Kidney (tissue), 14 donors: ENCODE results near the gene P2RX2. TPM values are rescaled to one million over a fixed set of nuclear protein-coding genes. Genes with fewer than 3 reads are reported as not detected.
A peak's percentile ranks its signal among the peaks of the same experiment; 100 is the strongest.

Experiments
- DNase-seq, 5 donors: peaks; one replicate each; pipeline ENCODE4 v3.0.0-alpha.2; 2013 to 2020
- FAIRE-seq: peaks from 2 replicates; lab custom pipeline; 2012; peaks lifted over from hg19 to GRCh38; lab: Jason Lieb, UNC
- H3K27ac ChIP-seq, 2 donors: one replicate each; pipeline ENCODE4 v1.7.0; 2013; ENCODE audit warnings: low read depth in 2 of 2, low read length in 2 of 2, inconsistent platforms in 1 of 2
- H3K27me3 ChIP-seq: one replicate; pipeline ENCODE4 v1.7.1; 2013; ENCODE audit warnings: low read length, inconsistent platforms; ENCODE audit not compliant: control insufficient read depth, insufficient read depth
- H3K36me3 ChIP-seq, 3 donors: one replicate each; pipeline versions ENCODE4 v1.7.0 to v1.7.1; 2013; ENCODE audit warnings: low read length in 3 of 3, control low read depth in 1 of 3, inconsistent platforms in 1 of 3; ENCODE audit not compliant: insufficient read depth in 3 of 3, control insufficient read depth in 2 of 3
- H3K4me1 ChIP-seq, 3 donors: one replicate each; pipeline versions ENCODE4 v1.7.0 to v1.7.1; 2013; ENCODE audit warnings: low read length in 3 of 3, inconsistent platforms in 1 of 3, low read depth in 1 of 3; ENCODE audit not compliant: control insufficient read depth in 2 of 3, insufficient read depth in 2 of 3
- H3K4me3 ChIP-seq, 3 donors: one replicate each; pipeline versions ENCODE4 v1.7.0 to v1.8.1; 2013; ENCODE audit warnings: low read length in 3 of 3, control low read depth in 1 of 3, inconsistent platforms in 1 of 3
- H3K9ac ChIP-seq, 3 donors: one replicate each; pipeline versions ENCODE4 v1.7.0 to v1.7.1; 2013; ENCODE audit warnings: low read length in 3 of 3, control low read depth in 1 of 3, inconsistent platforms in 1 of 3
- H3K9me3 ChIP-seq, 3 donors: one replicate each; pipeline versions ENCODE4 v1.7.0 to v1.7.1; 2013; ENCODE audit warnings: low read length in 3 of 3, control low read depth in 1 of 3, inconsistent platforms in 1 of 3; ENCODE audit not compliant: control insufficient read depth in 2 of 3, insufficient read depth in 1 of 3
- intact Hi-C: fragments of 100-400 bp; cut with DNase I; formaldehyde crosslinking; loops from one replicate; pipeline ENCODE4 v1.11.1; 2022
- polyA plus RNA-seq: library from polyadenylated mRNA; stranded (reverse); fragments of 350-450 nt; fragmentation: Illumina TruSeq; extraction: RNeasy Lipid Tissue Mini Kit (QIAGEN cat#74804); gene quantifications from one replicate; pipeline ENCODE4 v1.2.3, GENCODE V29; 2014; ENCODE audit warnings: low read depth, low replicate concordance; ENCODE audit not compliant: insufficient read depth
- total RNA-seq: library from RNA; stranded (reverse); fragmentation: NEBNext Ultra II Directional; extraction: Animal tissue kit (Norgen Biotek cat#: 25700); gene quantifications from one replicate; pipeline ENCODE4 v1.2.1, GENCODE V29; 2021
- TF ChIP-seq, protein P1 (sequence below): IDR thresholded peaks from 3 replicates; pipeline ENCODE4 v1.5.1; 2012; ENCODE audit warnings: mild to moderate bottlenecking, moderate library complexity, borderline replicate concordance; ENCODE audit not compliant: insufficient read depth; ENCODE audit errors: extremely low read depth
- donor health status: control.
- donor health status: control.
- donor health status: control.
- donor health status: control.
- donor health status: control.
- donor health status: DM: yes; HTN: yes; CAD: no.
- donor health status: Normal renal cell carcinoma (clear cell type).

Gene P2RX2
- total and polyA plus RNA-seq, 2 donors from 2014 or later: 0.19 to 0.37 TPM

DNA sequence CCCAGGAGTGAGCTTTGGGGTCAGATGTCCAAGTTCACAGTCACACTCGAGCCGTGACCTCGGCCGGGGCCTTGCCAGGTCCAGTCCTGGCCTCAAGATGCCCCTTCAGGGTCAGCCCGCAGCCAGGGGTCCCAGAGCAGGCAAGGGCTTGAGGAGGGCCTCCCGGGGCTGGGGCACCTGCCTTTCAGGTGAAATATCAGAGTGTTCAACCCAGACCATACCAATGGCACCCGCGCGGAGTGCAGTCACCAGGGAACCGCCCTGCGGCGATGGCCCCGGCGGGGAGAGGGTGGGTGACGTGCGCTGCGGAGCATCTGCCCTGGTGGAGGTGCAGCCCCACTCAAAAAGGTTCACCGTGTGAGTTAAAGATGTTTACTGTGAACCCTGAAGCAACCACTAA lies 25.1 kb upstream of the P2RX2 start:
- intact Hi-C loops: no loop called here
- H3K27me3 ChIP-seq: peaks cover 4% of the 10 kb centered on the region
- no peak overlapping the region for H3K27ac ChIP-seq
- H3K9ac ChIP-seq: peak overlapping the region in 1 of 3 donors; percentile 12
- no peak for FAIRE-seq
- no peaks in the 10 kb centered on the region for H3K36me3 ChIP-seq
- peak in 2 of 5 donors; percentile 72 to 75 for DNase-seq
- H3K9me3 ChIP-seq: no peaks in the 10 kb centered on the region
- peak overlapping the region in 2 of 3 donors; percentile 18 to 32 for H3K4me3 ChIP-seq
- H3K4me1 ChIP-seq: peaks cover 0 to 12% (median 4%) of the 10 kb centered on the region in 3 donors
- TF ChIP-seq, protein P1, sequence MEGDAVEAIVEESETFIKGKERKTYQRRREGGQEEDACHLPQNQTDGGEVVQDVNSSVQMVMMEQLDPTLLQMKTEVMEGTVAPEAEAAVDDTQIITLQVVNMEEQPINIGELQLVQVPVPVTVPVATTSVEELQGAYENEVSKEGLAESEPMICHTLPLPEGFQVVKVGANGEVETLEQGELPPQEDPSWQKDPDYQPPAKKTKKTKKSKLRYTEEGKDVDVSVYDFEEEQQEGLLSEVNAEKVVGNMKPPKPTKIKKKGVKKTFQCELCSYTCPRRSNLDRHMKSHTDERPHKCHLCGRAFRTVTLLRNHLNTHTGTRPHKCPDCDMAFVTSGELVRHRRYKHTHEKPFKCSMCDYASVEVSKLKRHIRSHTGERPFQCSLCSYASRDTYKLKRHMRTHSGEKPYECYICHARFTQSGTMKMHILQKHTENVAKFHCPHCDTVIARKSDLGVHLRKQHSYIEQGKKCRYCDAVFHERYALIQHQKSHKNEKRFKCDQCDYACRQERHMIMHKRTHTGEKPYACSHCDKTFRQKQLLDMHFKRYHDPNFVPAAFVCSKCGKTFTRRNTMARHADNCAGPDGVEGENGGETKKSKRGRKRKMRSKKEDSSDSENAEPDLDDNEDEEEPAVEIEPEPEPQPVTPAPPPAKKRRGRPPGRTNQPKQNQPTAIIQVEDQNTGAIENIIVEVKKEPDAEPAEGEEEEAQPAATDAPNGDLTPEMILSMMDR: no peak

DNA sequence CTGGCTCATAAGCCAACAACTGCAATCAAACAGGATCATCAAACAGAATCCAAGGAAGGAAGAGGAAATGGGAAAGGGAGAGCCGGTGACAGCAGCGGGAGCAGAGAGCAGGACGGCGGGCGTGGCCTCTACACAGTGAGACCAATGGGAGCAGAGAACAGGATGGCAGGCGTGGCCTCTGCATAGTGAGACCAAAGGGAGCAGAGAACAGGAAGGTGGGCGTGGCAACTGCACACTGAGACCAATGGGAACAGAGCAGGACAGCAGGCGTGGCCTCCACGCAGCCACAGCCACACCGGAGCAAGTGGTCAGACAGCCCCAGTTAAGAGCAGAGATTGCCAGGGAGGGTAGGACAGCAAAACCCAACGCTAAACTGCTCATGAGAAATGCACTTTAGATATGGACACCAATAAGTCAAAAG lies 24.6 kb upstream of the P2RX2 start:
- peak; percentile 95 to 99 (median 98) for DNase-seq
- Histone ChIP-seq H3K4me3 (peak overlapping the region in 2 of 3 donors; percentile 18 to 32), H3K9me3 (no peaks in the 10 kb centered on the region), H3K4me1 (peaks cover 0 to 12% (median 4%) of the 10 kb centered on the region in 3 donors), H3K27me3 (peaks cover 4% of the 10 kb centered on the region), H3K36me3 (no peaks in the 10 kb centered on the region), H3K27ac (no peak overlapping the region), H3K9ac (peak overlapping the region in 1 of 3 donors; percentile 12)
- FAIRE-seq: peak; percentile 99
- intact Hi-C loops: no loop called here
- TF ChIP-seq, protein P1: no peak

DNA sequence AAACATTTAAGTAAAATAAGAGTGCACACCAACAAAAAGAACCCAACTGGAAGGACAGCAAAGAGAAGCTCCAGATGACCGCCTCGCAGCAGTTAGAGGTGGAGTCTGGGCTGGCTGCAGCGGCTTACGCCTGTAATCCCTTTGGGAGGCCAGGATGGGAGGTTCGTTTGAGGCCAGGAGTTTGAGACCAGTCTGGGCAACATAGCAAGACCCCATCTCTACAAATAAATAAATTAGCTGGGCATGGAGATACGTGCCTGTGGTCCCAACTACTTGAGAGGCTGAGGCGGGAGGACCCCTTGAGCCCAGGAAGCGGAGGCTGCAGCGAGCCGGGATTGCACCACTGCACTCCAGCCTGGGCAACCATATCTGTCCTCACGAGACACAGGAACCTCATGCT lies 23.4 kb upstream of the P2RX2 start:
- Histone ChIP-seq H3K9ac (no peak overlapping the region), H3K4me1 (peaks cover 0 to 14% (median 4%) of the 10 kb centered on the region in 3 donors), H3K4me3 (no peak overlapping the region), H3K27me3 (peaks cover 4% of the 10 kb centered on the region), H3K9me3 (no peaks in the 10 kb centered on the region), H3K27ac (no peak overlapping the region), H3K36me3 (no peaks in the 10 kb centered on the region)
- intact Hi-C loops: no loop called here
- DNase-seq (no peak), FAIRE-seq (no peak)
- TF ChIP-seq, protein P1: no peak

DNA sequence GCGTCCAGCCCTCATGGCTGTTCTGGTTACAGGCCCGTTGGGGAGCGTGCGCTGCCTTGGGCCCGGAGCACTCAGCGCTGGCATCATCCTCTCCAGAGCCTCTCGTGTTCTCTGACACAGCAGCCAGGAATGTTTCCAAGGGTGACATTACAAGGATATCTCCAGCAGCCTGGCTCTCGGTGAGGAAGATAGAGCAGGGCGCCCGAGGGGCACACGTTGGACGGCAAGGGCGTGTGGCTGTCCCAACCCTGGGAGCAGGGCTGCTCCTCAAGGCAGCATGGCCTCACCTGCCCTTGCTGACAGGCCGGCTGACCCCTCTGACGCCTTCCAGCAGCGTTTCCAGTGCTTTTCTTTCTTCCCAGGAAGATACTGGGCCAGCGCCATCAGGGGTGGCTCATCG lies 22.6 kb upstream of the P2RX2 start:
- Histone ChIP-seq H3K9ac (no peak overlapping the region), H3K4me1 (peaks cover 0 to 20% (median 4%) of the 10 kb centered on the region in 3 donors), H3K36me3 (no peaks in the 10 kb centered on the region), H3K27ac (no peak overlapping the region), H3K27me3 (peaks cover 4% of the 10 kb centered on the region), H3K4me3 (no peak overlapping the region), H3K9me3 (no peaks in the 10 kb centered on the region)
- FAIRE-seq (no peak), DNase-seq (no peak)
- TF ChIP-seq, protein P1: no peak
- intact Hi-C loops: no loop called here
